IgD-negative memory B cell (primary cell): Measurements from ENCODE around the gene PCDH11Y. TPM values are rescaled to one million over a fixed set of nuclear protein-coding genes. Genes with fewer than 3 reads are reported as not detected.
"Not testable (repeated sequence)": the region's sequence is repeated elsewhere in the genome, so short reads cannot be mapped to it uniquely, and the experiment has no call there.

Source experiments
- H3K27ac Mint-ChIP-seq, 3 donors: one replicate each; pipeline ENCODE4 v1.8.0; 2020 to 2022; ENCODE audit warnings: mild to moderate bottlenecking in 3 of 3, mixed read lengths in 3 of 3, moderate library complexity in 1 of 3
- H3K27me3 Mint-ChIP-seq: one replicate; pipeline ENCODE4 v1.8.0; 2021; ENCODE audit warnings: mixed read lengths
- H3K36me3 Mint-ChIP-seq: one replicate; pipeline ENCODE4 v1.8.0; 2020; ENCODE audit warnings: mild to moderate bottlenecking, mixed read lengths
- H3K4me1 Mint-ChIP-seq, 3 donors: one replicate each; pipeline ENCODE4 v1.8.0; 2020 to 2022; ENCODE audit warnings: mixed read lengths in 3 of 3, mild to moderate bottlenecking in 1 of 3
- H3K4me3 Mint-ChIP-seq, 4 donors: one replicate each; pipeline ENCODE4 v1.8.0; 2020 to 2022; ENCODE audit warnings: mild to moderate bottlenecking in 4 of 4, mixed read lengths in 4 of 4, moderate library complexity in 3 of 4
- H3K9me3 Mint-ChIP-seq, 3 donors: one replicate each; pipeline ENCODE4 v1.8.0; 2020 to 2021; ENCODE audit warnings: mixed read lengths in 3 of 3, mild to moderate bottlenecking in 1 of 3
- polyA plus RNA-seq: library from polyadenylated mRNA; unstranded; fragments of 300-500 nt; fragmentation: Illumina TruSeq; gene quantifications from one replicate; pipeline ENCODE4 v1.2.3, GENCODE V29; 2021

The PCDH11Y gene
- polyA plus RNA-seq, 1 donor from 2014 or later: not detected

DNA sequence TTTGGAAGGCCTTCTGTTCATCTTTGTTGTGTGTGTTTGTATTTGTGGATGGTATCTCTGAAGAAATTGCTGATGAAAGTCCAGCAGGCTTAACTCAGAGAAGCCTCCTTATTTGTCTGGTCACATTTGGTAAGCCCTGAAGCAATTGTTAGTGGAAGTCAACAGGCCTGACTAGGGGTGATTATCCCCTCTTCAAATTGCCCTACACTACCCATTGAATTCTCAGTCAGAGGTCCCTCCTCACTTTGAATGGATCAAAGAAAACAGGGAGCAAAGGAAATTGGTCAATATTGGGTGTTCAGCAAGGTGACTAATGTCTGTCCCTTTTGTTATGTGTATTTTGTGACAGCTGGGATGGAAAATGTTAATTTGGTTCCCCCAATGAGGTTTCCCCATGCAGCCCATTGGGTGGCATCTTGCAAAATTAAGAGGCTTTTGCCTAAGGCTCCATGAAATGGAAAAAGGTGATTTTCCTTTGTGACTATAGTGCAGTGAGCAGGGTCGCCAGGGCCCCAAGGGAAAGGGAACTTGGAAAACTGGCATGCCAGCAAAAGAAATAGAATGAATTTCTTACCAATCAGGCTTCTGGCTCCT is 709.8 kb downstream of the PCDH11Y start:
- not testable (repeated sequence) for H3K9me3 Mint-ChIP-seq, H3K4me1 Mint-ChIP-seq, H3K27ac Mint-ChIP-seq, H3K36me3 Mint-ChIP-seq, H3K27me3 Mint-ChIP-seq, H3K4me3 Mint-ChIP-seq

GRCh38 chrY:5761403-5761802 is 761.3 kb downstream of the PCDH11Y start:
- H3K4me3 Mint-ChIP-seq, H3K27me3 Mint-ChIP-seq, H3K27ac Mint-ChIP-seq: not testable (repeated sequence)

DNA sequence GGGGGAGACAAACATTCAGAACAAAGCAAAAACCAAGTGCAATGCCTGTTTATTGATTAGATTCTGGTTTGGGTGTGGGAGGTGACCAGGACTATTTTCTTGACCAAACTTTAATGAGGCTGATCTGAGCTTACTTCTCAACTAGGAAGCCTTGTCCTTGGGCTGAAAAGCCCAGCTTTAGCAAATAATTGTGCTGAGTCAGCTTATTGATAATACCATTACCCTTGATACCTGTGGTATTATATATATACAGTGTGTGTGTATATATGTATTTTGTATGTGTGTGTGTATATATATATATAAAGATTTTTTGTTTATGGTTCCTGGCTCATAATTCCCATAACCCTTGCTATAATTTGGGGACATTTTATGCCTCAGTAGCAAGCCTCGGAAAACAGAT is 776.4 kb downstream of the PCDH11Y start:
- not testable (repeated sequence) for H3K27ac Mint-ChIP-seq, H3K27me3 Mint-ChIP-seq, H3K4me3 Mint-ChIP-seq, H3K9me3 Mint-ChIP-seq, H3K36me3 Mint-ChIP-seq, H3K4me1 Mint-ChIP-seq

More at GRCh38 chrY:5761403-5761802, 761.3 kb downstream of the PCDH11Y start:
- not testable (repeated sequence) for H3K36me3 Mint-ChIP-seq, H3K9me3 Mint-ChIP-seq, H3K4me1 Mint-ChIP-seq
